ENCODE results near the gene GRB2. TPM values are rescaled to one million over a fixed set of nuclear protein-coding genes. Genes with fewer than 3 reads are reported as not detected.

The GRB2 gene
- total and polyA plus RNA-seq, 2 of the 8 experiments (the other 6 are each of a cell fraction or from before 2014, with no cell fraction given): 44.2 to 101 TPM

DNA sequence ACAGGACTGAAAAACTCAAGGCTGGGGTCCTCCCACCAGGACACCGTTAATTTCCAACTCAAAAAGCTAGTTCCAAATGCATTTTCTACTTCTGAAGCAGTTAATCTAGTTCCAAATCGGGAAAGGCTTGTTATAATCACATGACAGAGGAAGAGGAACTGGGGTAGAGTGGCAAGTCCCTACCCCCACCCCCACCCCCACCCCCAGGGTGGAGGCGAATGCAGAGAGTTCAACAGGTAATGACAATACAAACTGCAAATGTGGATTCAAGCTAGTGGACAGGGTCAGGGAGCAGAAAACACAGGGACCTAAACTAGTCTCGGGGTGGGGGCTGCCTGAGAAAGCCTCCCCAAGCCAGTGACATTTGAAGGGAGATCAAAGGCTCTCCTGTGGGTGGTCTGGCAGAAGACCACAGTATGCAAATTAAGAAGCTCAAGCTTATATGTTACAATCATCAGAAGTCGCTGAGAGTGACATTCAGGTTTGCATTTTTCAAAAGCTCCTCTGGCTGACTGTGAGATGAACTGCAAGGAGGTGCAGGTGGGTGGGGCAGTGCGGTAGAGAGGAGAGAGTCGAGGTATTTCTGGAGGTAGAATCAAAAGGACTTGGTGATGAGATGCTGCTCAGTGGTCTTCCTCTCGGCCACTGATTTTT is 59.8 kb downstream of the GRB2 start:
- Histone ChIP-seq H3K18ac (ENCODE audit: extremely low read depth, low read length) (peak overlapping the region; percentile 79; the same call in 1 of the 2 replicates), H2BK120ac (replicated peaks; ENCODE audit: low read depth, low read length) (no peak overlapping the region), H2BK15ac (ENCODE audit: low read length) (peak overlapping the region; percentile 54; the same call in 1 of the 2 replicates), H3K36me3 (ENCODE audit: control insufficient read depth in 2 of 4, insufficient read depth in 4 of 4, low read length in 3 of 4) (no peaks in the 10 kb centered on the region), H3K14ac (ENCODE audit: insufficient read length) (no peak overlapping the region), H2AFZ (ENCODE audit: low read length) (no peak overlapping the region), H3K79me2 (ENCODE audit: control insufficient read depth in 1 of 2, insufficient read depth in 2 of 2, low read length in 2 of 2) (peaks cover 0 to 76% of the 10 kb centered on the region in 2 experiments; a peak in 3 of 4 replicates), H4K91ac (replicated peaks; ENCODE audit: insufficient read length, low read length) (no peak overlapping the region), H3K56ac (replicated peaks; ENCODE audit: insufficient read length, low read depth, low read length) (no peak overlapping the region), H3K4ac (replicated peaks; ENCODE audit: insufficient read length, low read depth, low read length) (no peak overlapping the region), H3K4me1 (replicated peaks in 1 of 4; ENCODE audit: control insufficient read depth in 3 of 4, insufficient read depth in 4 of 4, low read length in 3 of 4) (peaks cover 18 to 36% (median 31%) of the 10 kb centered on the region in 4 experiments), H2AK5ac (ENCODE audit: low read depth, low read length) (no peak overlapping the region), H2BK12ac (ENCODE audit: low read depth, low read length) (peak overlapping the region; percentile 40; the same call in 1 of the 2 replicates), H3K27ac (ENCODE audit: low read depth, low read length) (0 out of 2 replicates have a peak overlapping the region, but pooled peaks have one; percentile 41), H3K9me3 (ENCODE audit: insufficient read depth in 2 of 2, low read depth in 1 of 2, low read length in 1 of 2) (no peaks in the 10 kb centered on the region), H4K20me1 (replicated peaks in 1 of 2; ENCODE audit: control insufficient read depth in 1 of 2, insufficient read depth in 2 of 2, low read length in 2 of 2) (peaks cover 2 to 8% of the 10 kb centered on the region in 2 experiments), H2BK5ac (ENCODE audit: low read depth, low read length) (peak overlapping the region; percentile 81; the same call in 1 of the 2 replicates), H3K4me2 (ENCODE audit: insufficient read depth in 1 of 2, low read depth in 2 of 2, low read length in 2 of 2) (peak overlapping the region; percentile 72 to 82), H3K23me2 (ENCODE audit: low read depth, low read length) (peaks cover 2% of the 10 kb centered on the region; the same call in 1 of the 2 replicates), H3K23ac (ENCODE audit: insufficient read length) (no peak overlapping the region), H4K8ac (ENCODE audit: extremely low read depth, insufficient read depth, low read length) (no peak overlapping the region), H3K79me1 (ENCODE audit: low read depth, low read length) (peaks cover 4% of the 10 kb centered on the region), H3K4me3 (ENCODE audit: extremely low read depth in 1 of 4, insufficient read depth in 2 of 4, low read depth in 3 of 4, low read length in 4 of 4) (peak overlapping the region; percentile 21 to 53 (median 30); a peak in 6 of 8 replicates), H3K27me3 (replicated peaks in 1 of 4; ENCODE audit: control insufficient read depth in 3 of 4, extremely low read depth in 1 of 4, insufficient read depth in 3 of 4, low read length in 3 of 4) (no peaks in the 10 kb centered on the region), H2BK20ac (ENCODE audit: low read length) (peak overlapping the region; percentile 64; the same call in 1 of the 2 replicates), H4K5ac (ENCODE audit: insufficient read length, low read depth, low read length) (peak overlapping the region; percentile 3), H3K9ac (replicated peaks in 1 of 4; ENCODE audit: extremely low read depth in 1 of 4, low read depth in 3 of 4, low read length in 3 of 4) (peak overlapping the region in 2 of 4 experiments; percentile 18 to 22; a peak in 1 of 7 replicates)
- FAIRE-seq: no peak
- CTCF ChIA-PET (ENCODE audit: partially characterized antibody): interaction anchor here (0.6 to 2.6 kb wide), 6 partner anchors 9 to 1099 kb away, joined by 3 to 9 read pairs (median 4); no protein-coding TSS in a partner anchor
- 8% methylated on average over 8 of the region's 8 CpGs; no CpG with 5 or more reads in 1 of the 2 experiments for WGBS, 2 experiments (ENCODE audit: extremely low coverage in 1 of 2, insufficient coverage in 1 of 2, insufficient read length in 1 of 2, insufficient replicate concordance in 2 of 2, low coverage in 1 of 2, low lambda C conversion rate in 2 of 2, missing lambda C conversion rate in 1 of 2)
- TF ChIP-seq SIN3A (conservative IDR thresholded peaks at IDR 0.05 in 1 of 2, IDR thresholded peaks at IDR 0.05 in 1 of 2; ENCODE audit: low read depth in 1 of 2, low read length in 2 of 2): 0 out of 4 replicates have a peak, but pooled peaks of 1 of the 2 experiments have one; percentile 34
- TF ChIP-seq BCL11A (IDR thresholded peaks at IDR 0.05; ENCODE audit: low read depth in 2 of 2, low read length in 2 of 2): no peak
- POLR2A ChIA-PET (ENCODE audit: partially characterized antibody): interaction anchor here (0.6 to 3.2 kb wide), 13 partner anchors 7 to 180 kb away, joined by 3 to 17 read pairs (median 3); no protein-coding TSS in a partner anchor
- DNase-seq (ENCODE audit: low read depth in 1 of 2, low spot score in 2 of 2): no peak

Data from H1 (cell line).